IMR-90 (cell line): ENCODE data around the gene FNTB. TPM values are rescaled to one million over a fixed set of nuclear protein-coding genes. Genes with fewer than 3 reads are reported as not detected.
A peak's percentile ranks its signal among the peaks of the same experiment; 100 is the strongest.

Experiments
- ATAC-seq: fragments of 200-7000 bp; cut with Tn5 transposase; 2 replicates; pipeline ENCODE4 v1.9.1; 2020; ENCODE audit warnings: low read depth, mild to moderate bottlenecking, moderate library complexity
- BruUV-seq: library from RNA; stranded (reverse); fragments of 400-500 nt; replicated peaks from 2 replicates; lab custom pipeline; 2021; lab: Mats Ljungman, UMichigan
- CTCF ChIA-PET: fragments of 300-600 bp; formaldehyde crosslinking; extraction: SDS; loops from one replicate; lab custom pipeline; 2021; ENCODE audit warnings: antibody characterized with exemption; lab: Yijun Ruan, JAX
- POLR2A ChIA-PET: fragments of 300-600 bp; sonication (Branson Sonifier 250); formaldehyde crosslinking; loops from one replicate; lab custom pipeline; 2022; ENCODE audit warnings: antibody characterized with exemption; ENCODE audit not compliant: unreplicated experiment; lab: Charles Lee
- DNase-seq: peaks from one replicate; pipeline ENCODE4 v3.0.0; 2013
- H2AFZ ChIP-seq: replicated peaks from 2 replicates; pipeline ENCODE3; 2013; ENCODE audit warnings: low read length, mild to moderate bottlenecking; ENCODE audit not compliant: poor library complexity
- H2AK5ac ChIP-seq: 2 replicates; pipeline ENCODE4 v1.6.1; 2013; ENCODE audit warnings: low read depth, low read length, inconsistent platforms
- H2AK9ac ChIP-seq: replicated peaks from 2 replicates; pipeline ENCODE3; 2013; ENCODE audit warnings: mild to moderate bottlenecking, low read depth, low read length, moderate library complexity; ENCODE audit not compliant: poor library complexity
- H2BK120ac ChIP-seq: 2 replicates; pipeline ENCODE4 v1.6.1; 2013; ENCODE audit warnings: low read depth, low read length, inconsistent platforms
- H2BK15ac ChIP-seq: 3 replicates; pipeline ENCODE4 v1.6.1; 2013; ENCODE audit warnings: low read depth, low read length, inconsistent platforms
- H2BK20ac ChIP-seq: 2 replicates; pipeline ENCODE4 v1.6.1; 2013; ENCODE audit warnings: low read depth, mild to moderate bottlenecking, inconsistent platforms, low read length, moderate library complexity
- H2BK5ac ChIP-seq: 2 replicates; pipeline ENCODE4 v1.6.1; 2013; ENCODE audit warnings: mild to moderate bottlenecking, low read depth, low read length, inconsistent platforms; ENCODE audit not compliant: poor library complexity, severe bottlenecking
- H3K14ac ChIP-seq: replicated peaks from 2 replicates; pipeline ENCODE4 v1.6.1; 2013; ENCODE audit warnings: low read depth, low read length, inconsistent platforms
- H3K18ac ChIP-seq: 2 replicates; pipeline ENCODE4 v1.6.1; 2013; ENCODE audit warnings: low read depth, low read length, control low read depth
- H3K23ac ChIP-seq: 2 replicates; pipeline ENCODE4 v1.6.1; 2013; ENCODE audit warnings: low read depth, low read length, inconsistent platforms
- H3K27ac ChIP-seq: 2 replicates; pipeline ENCODE4 v1.5.1; 2013; ENCODE audit warnings: mild to moderate bottlenecking, control low read depth, low read length; ENCODE audit not compliant: insufficient read depth
- H3K27me3 ChIP-seq: 2 replicates; pipeline ENCODE4 v1.6.1; 2013; ENCODE audit warnings: low read length; ENCODE audit not compliant: control insufficient read depth, insufficient read depth
- H3K36me3 ChIP-seq: 2 replicates; pipeline ENCODE4 v1.6.1; 2013; ENCODE audit warnings: low read length, mixed read lengths; ENCODE audit not compliant: control insufficient read depth, insufficient read depth
- H3K4ac ChIP-seq: 2 replicates; pipeline ENCODE4 v1.6.1; 2013; ENCODE audit warnings: low read depth, low read length, inconsistent platforms
- H3K4me1 ChIP-seq: 2 replicates; pipeline ENCODE4 v1.6.1; 2013; ENCODE audit warnings: low read length, mixed read lengths; ENCODE audit not compliant: control insufficient read depth, insufficient read depth
- H3K4me2 ChIP-seq: 2 replicates; pipeline ENCODE4 v1.6.1; 2013; ENCODE audit warnings: low read depth, mild to moderate bottlenecking, control low read depth, low read length, moderate library complexity
- H3K4me3 ChIP-seq: 2 replicates; pipeline ENCODE4 v1.5.1; 2013; ENCODE audit warnings: low read depth, mild to moderate bottlenecking, control low read depth, low read length, moderate library complexity; ENCODE audit not compliant: insufficient read depth
- H3K56ac ChIP-seq: 2 replicates; pipeline ENCODE4 v1.6.1; 2013; ENCODE audit warnings: low read length, inconsistent platforms; ENCODE audit not compliant: insufficient read depth; ENCODE audit errors: extremely low read depth
- H3K79me1 ChIP-seq, 2 experiments: 2 replicates each; pipeline ENCODE4 v1.6.1; 2013; ENCODE audit warnings: low read length in 2 of 2, inconsistent platforms in 1 of 2, low read depth in 1 of 2
- H3K9ac ChIP-seq: 2 replicates; pipeline ENCODE4 v1.6.1; 2013; ENCODE audit warnings: low read depth, low read length, control low read depth
- H3K9me1 ChIP-seq: 2 replicates; pipeline ENCODE4 v1.6.1; 2013; ENCODE audit warnings: low read length, inconsistent platforms; ENCODE audit not compliant: insufficient read depth
- H3K9me3 ChIP-seq: 2 replicates; pipeline ENCODE4 v1.6.1; 2013; ENCODE audit warnings: low read length; ENCODE audit not compliant: control insufficient read depth, insufficient read depth
- H4K20me1 ChIP-seq: 2 replicates; pipeline ENCODE4 v1.6.1; 2013; ENCODE audit warnings: low read length, inconsistent platforms; ENCODE audit not compliant: insufficient read depth
- H4K5ac ChIP-seq: 2 replicates; pipeline ENCODE4 v1.6.1; 2013; ENCODE audit warnings: mild to moderate bottlenecking, low read depth, low read length, control low read depth
- H4K8ac ChIP-seq, 2 experiments: 2 replicates each; pipeline ENCODE4 v1.6.1; 2013; ENCODE audit warnings: low read depth in 2 of 2, low read length in 2 of 2, control low read depth in 1 of 2, inconsistent platforms in 1 of 2
- H4K91ac ChIP-seq: 2 replicates; pipeline ENCODE4 v1.6.1; 2013; ENCODE audit warnings: low read depth, low read length, inconsistent platforms; ENCODE audit not compliant: insufficient read depth
- BHLHE40 ChIP-seq: fragments of 150-350 bp; IDR thresholded peaks from 2 replicates; pipeline ENCODE4 v1.6.1; 2016; ENCODE audit warnings: mild to moderate bottlenecking, low read depth, low read length
- CEBPB ChIP-seq: IDR thresholded peaks from 2 replicates; pipeline ENCODE4 v1.6.1; 2012; ENCODE audit warnings: low read depth, low read length, improper control_type of control experiment
- NFE2L2 ChIP-seq: fragments of 150-350 bp; IDR thresholded peaks from 2 replicates; pipeline ENCODE4 v1.6.1; 2016; ENCODE audit warnings: low read depth, mild to moderate bottlenecking, low read length
- RAD21 ChIP-seq: IDR thresholded peaks from 2 replicates; pipeline ENCODE4 v1.6.1; 2012; ENCODE audit warnings: low read length, improper control_type of control experiment
- RCOR1 ChIP-seq: IDR thresholded peaks from 2 replicates; pipeline ENCODE4 v1.6.1; 2012; ENCODE audit warnings: mild to moderate bottlenecking, low read length, improper control_type of control experiment; ENCODE audit not compliant: insufficient replicate concordance
- RFX5 ChIP-seq: IDR thresholded peaks from 2 replicates; pipeline ENCODE4 v1.8.0; 2012; ENCODE audit warnings: low read depth, mild to moderate bottlenecking, low read length, moderate library complexity
- WGBS, 2 experiments: methylation state at CpG; one replicate each; pipeline versions ENCODE4 v1.1.5 to v1.1.7; 2013; ENCODE audit warnings: missing lambda C conversion rate in 2 of 2; ENCODE audit not compliant: insufficient read length in 1 of 2; ENCODE audit errors: extremely low coverage in 2 of 2; 5-methylcytosine and 5-hydroxymethylcytosine counted together
- dilution Hi-C: fragments of 300-500 bp; cut with HindIII; formaldehyde crosslinking; loops from one replicate; pipeline ENCODE4 v1.14.3; 2018; ENCODE audit warnings: low sequenced_read_pairs; ENCODE audit not compliant: unreplicated experiment
- in situ Hi-C: fragments of 300-500 bp; cut with MboI; formaldehyde crosslinking; loops from 3 replicates; pipeline ENCODE4 v1.14.3; 2019; ENCODE audit warnings: low sequenced_read_pairs, inconsistent platforms, mixed read lengths
- intact Hi-C: fragments of 100-400 bp; cut with micrococcal nuclease; formaldehyde crosslinking; loops from 2 replicates; pipeline ENCODE4 v1.10.0; 2022
- polyA plus RNA-seq, 3 experiments: library from polyadenylated mRNA; depleted of rRNA; stranded (reverse); fragments of >200 nt; gene quantifications; 2 replicates each; pipeline ENCODE4 v1.2.3, GENCODE V29; 2012; ENCODE audit warnings: low replicate concordance in 1 of 3
- total RNA-seq: library from RNA; depleted of rRNA; stranded (reverse); fragments of >200 nt; gene quantifications from 2 replicates; pipeline ENCODE4 v1.2.3, GENCODE V29; 2012

Gene FNTB
- total and polyA plus RNA-seq, 2 of the 4 experiments (the other 2 are of a cell fraction): 9.9 to 18.5 TPM

- intact Hi-C loops: no loop called here
- Histone ChIP-seq H3K27ac (peak overlapping the region; percentile 32; the same call in 1 of the 2 replicates), H3K4me1 (peaks cover 6% of the 10 kb centered on the region), H3K56ac (no peak overlapping the region), H2BK15ac (no peak overlapping the region), H4K91ac (no peak overlapping the region), H3K9me3 (no peaks in the 10 kb centered on the region), H2BK120ac (no peak overlapping the region), H3K9me1 (no peaks in the 10 kb centered on the region), H3K14ac (peak overlapping the region; percentile 76; the same call in 1 of the 2 replicates), H3K18ac (no peak overlapping the region), H3K36me3 (no peaks in the 10 kb centered on the region; the same call in 1 of the 2 replicates), H3K23ac (peak overlapping the region; percentile 77), H3K9ac (peak overlapping the region; percentile 75), H3K79me1 (no peaks in the 10 kb centered on the region; a peak in 2 of 4 replicates), H3K27me3 (peaks cover 1% of the 10 kb centered on the region; the same call in 1 of the 2 replicates), H4K20me1 (no peaks in the 10 kb centered on the region), H4K8ac (peak overlapping the region in 1 of 2 experiments; percentile 40; a peak in 1 of 4 replicates), H3K4me3 (peak overlapping the region; percentile 93), H2AFZ (peak overlapping the region; percentile 91), H3K4me2 (peak overlapping the region; percentile 94), H2BK5ac (no peak overlapping the region), H2AK9ac (peak overlapping the region; percentile 71), H3K4ac (no peak overlapping the region), H2BK20ac (no peak overlapping the region), H4K5ac (no peak overlapping the region), H2AK5ac (no peak overlapping the region)
- no TSS peak for BruUV-seq
- TF ChIP-seq RCOR1 (no peak), BHLHE40 (no peak), RFX5 (no peak), CEBPB (no peak), RAD21 (no peak), NFE2L2 (no peak)
- POLR2A ChIA-PET: interaction anchor here (0.6 to 0.7 kb wide), 2 partner anchors 13 to 103 kb away, joined by 4 to 5 read pairs; no protein-coding TSS in a partner anchor
- CTCF ChIA-PET: no interaction called here
- in situ Hi-C loops: no loop called here
- dilution Hi-C loops: no loop called here
- ATAC-seq (no peak), DNase-seq (no peak)
- WGBS, 2 experiments: no CpG with 5 or more reads among the region's 31 CpGs
These were observed 15.2 kb upstream of the FNTB start for GRCh38 chr14:64971491-64971942.
